IPS-15b (cell line): Measurements from ENCODE around the gene GTF2F2.
A peak's percentile ranks its signal among the peaks of the same experiment; 100 is the strongest.

Experiments used
- H3K27me3 ChIP-seq: one replicate; pipeline ENCODE4 v1.6.1; 2013; ENCODE audit warnings: low read length; ENCODE audit not compliant: control insufficient read depth, insufficient read depth
- H3K36me3 ChIP-seq: one replicate; pipeline ENCODE4 v1.6.1; 2013; ENCODE audit warnings: low read length; ENCODE audit not compliant: control insufficient read depth, insufficient read depth
- H3K4me1 ChIP-seq: one replicate; pipeline ENCODE4 v1.6.1; 2013; ENCODE audit warnings: mild to moderate bottlenecking, low read length; ENCODE audit not compliant: control insufficient read depth, insufficient read depth
- H3K4me3 ChIP-seq: one replicate; pipeline ENCODE4 v1.5.1; 2013; ENCODE audit warnings: low read depth, low read length
- H3K9ac ChIP-seq: one replicate; pipeline ENCODE4 v1.6.1; 2013; ENCODE audit warnings: low read depth, mild to moderate bottlenecking, low read length
- H3K9me3 ChIP-seq: one replicate; pipeline ENCODE4 v1.6.1; 2013; ENCODE audit warnings: mild to moderate bottlenecking, low read length; ENCODE audit not compliant: control insufficient read depth, insufficient read depth

Gene GTF2F2

GRCh38 chr13:45301263-45301662 lies 181.0 kb downstream of the GTF2F2 start:
- H3K27me3 ChIP-seq = no peaks in the 10 kb centered on the region
- H3K36me3 ChIP-seq = no peaks in the 10 kb centered on the region
- no peak overlapping the region for H3K9ac ChIP-seq
- no peaks in the 10 kb centered on the region for H3K9me3 ChIP-seq
- H3K4me1 ChIP-seq = peaks cover 5% of the 10 kb centered on the region
- H3K4me3 ChIP-seq = no peak overlapping the region

- H3K9ac ChIP-seq = no peak overlapping the region
- no peaks in the 10 kb centered on the region for H3K27me3 ChIP-seq
- no peaks in the 10 kb centered on the region for H3K36me3 ChIP-seq
Observed at GRCh38 chr13:45302507-45302906, 182.2 kb downstream of the GTF2F2 start.

GRCh38 chr13:45303026-45303425 lies 182.7 kb downstream of the GTF2F2 start:
- Histone ChIP-seq H3K4me3 (no peak overlapping the region), H3K27me3 (no peaks in the 10 kb centered on the region), H3K4me1 (peaks cover 5% of the 10 kb centered on the region), H3K36me3 (no peaks in the 10 kb centered on the region), H3K9ac (no peak overlapping the region), H3K9me3 (no peaks in the 10 kb centered on the region)

More at GRCh38 chr13:45302507-45302906, 182.2 kb downstream of the GTF2F2 start:
- Histone ChIP-seq H3K4me1 (peaks cover 5% of the 10 kb centered on the region), H3K9me3 (no peaks in the 10 kb centered on the region), H3K4me3 (no peak overlapping the region)

- Histone ChIP-seq H3K4me3 (no peak overlapping the region), H3K9ac (no peak overlapping the region), H3K36me3 (no peaks in the 10 kb centered on the region), H3K4me1 (peaks cover 5% of the 10 kb centered on the region), H3K9me3 (no peaks in the 10 kb centered on the region), H3K27me3 (no peaks in the 10 kb centered on the region)
Observed at GRCh38 chr13:45303866-45304265, 183.6 kb downstream of the GTF2F2 start.

GRCh38 chr13:45305079-45305478 lies 184.8 kb downstream of the GTF2F2 start:
- H3K9me3 ChIP-seq = no peaks in the 10 kb centered on the region
- H3K4me1 ChIP-seq = peaks cover 9% of the 10 kb centered on the region
- H3K27me3 ChIP-seq = no peaks in the 10 kb centered on the region
- no peak overlapping the region for H3K9ac ChIP-seq
- no peaks in the 10 kb centered on the region for H3K36me3 ChIP-seq
- H3K4me3 ChIP-seq = no peak overlapping the region

GRCh38 chr13:45306966-45307365 lies 186.7 kb downstream of the GTF2F2 start:
- Histone ChIP-seq H3K4me1 (peaks cover 14% of the 10 kb centered on the region), H3K9ac (no peak overlapping the region), H3K36me3 (no peaks in the 10 kb centered on the region), H3K27me3 (no peaks in the 10 kb centered on the region), H3K4me3 (no peak overlapping the region), H3K9me3 (no peaks in the 10 kb centered on the region)

GRCh38 chr13:45310341-45311131 lies 190.2 kb downstream of the GTF2F2 start:
- H3K9me3 ChIP-seq = no peaks in the 10 kb centered on the region
- H3K4me3 ChIP-seq = peak overlapping the region; percentile 14
- no peaks in the 10 kb centered on the region for H3K27me3 ChIP-seq
- H3K9ac ChIP-seq = no peak overlapping the region
- H3K4me1 ChIP-seq = peaks cover 10% of the 10 kb centered on the region
- no peaks in the 10 kb centered on the region for H3K36me3 ChIP-seq

GRCh38 chr13:45314822-45315221 lies 194.5 kb downstream of the GTF2F2 start:
- no peaks in the 10 kb centered on the region for H3K27me3 ChIP-seq
- no peaks in the 10 kb centered on the region for H3K36me3 ChIP-seq
- peaks cover 7% of the 10 kb centered on the region for H3K4me1 ChIP-seq
- H3K9me3 ChIP-seq = no peaks in the 10 kb centered on the region
- H3K4me3 ChIP-seq = no peak overlapping the region
- no peak overlapping the region for H3K9ac ChIP-seq

GRCh38 chr13:45315520-45316167 lies 195.3 kb downstream of the GTF2F2 start:
- Histone ChIP-seq H3K4me3 (no peak overlapping the region), H3K9me3 (no peaks in the 10 kb centered on the region), H3K9ac (no peak overlapping the region), H3K36me3 (no peaks in the 10 kb centered on the region), H3K4me1 (peaks cover 1% of the 10 kb centered on the region), H3K27me3 (no peaks in the 10 kb centered on the region)

GRCh38 chr13:45316338-45316737 lies 196.0 kb downstream of the GTF2F2 start:
- H3K4me1 ChIP-seq = no peaks in the 10 kb centered on the region
- H3K9ac ChIP-seq = no peak overlapping the region
- H3K36me3 ChIP-seq = no peaks in the 10 kb centered on the region

GRCh38 chr13:45316996-45317395 lies 196.7 kb downstream of the GTF2F2 start:
- Histone ChIP-seq H3K9ac (no peak overlapping the region), H3K27me3 (no peaks in the 10 kb centered on the region), H3K9me3 (no peaks in the 10 kb centered on the region), H3K4me3 (no peak overlapping the region), H3K36me3 (no peaks in the 10 kb centered on the region), H3K4me1 (no peaks in the 10 kb centered on the region)

More at GRCh38 chr13:45316338-45316737, 196.0 kb downstream of the GTF2F2 start:
- no peaks in the 10 kb centered on the region for H3K9me3 ChIP-seq
- H3K27me3 ChIP-seq = no peaks in the 10 kb centered on the region
- no peak overlapping the region for H3K4me3 ChIP-seq
